ENCODE results near the gene MYO1G.
"Not testable (repeated sequence)": the region's sequence is repeated elsewhere in the genome, so short reads cannot be mapped to it uniquely, and the experiment has no call there.

MYO1G gene

DNA sequence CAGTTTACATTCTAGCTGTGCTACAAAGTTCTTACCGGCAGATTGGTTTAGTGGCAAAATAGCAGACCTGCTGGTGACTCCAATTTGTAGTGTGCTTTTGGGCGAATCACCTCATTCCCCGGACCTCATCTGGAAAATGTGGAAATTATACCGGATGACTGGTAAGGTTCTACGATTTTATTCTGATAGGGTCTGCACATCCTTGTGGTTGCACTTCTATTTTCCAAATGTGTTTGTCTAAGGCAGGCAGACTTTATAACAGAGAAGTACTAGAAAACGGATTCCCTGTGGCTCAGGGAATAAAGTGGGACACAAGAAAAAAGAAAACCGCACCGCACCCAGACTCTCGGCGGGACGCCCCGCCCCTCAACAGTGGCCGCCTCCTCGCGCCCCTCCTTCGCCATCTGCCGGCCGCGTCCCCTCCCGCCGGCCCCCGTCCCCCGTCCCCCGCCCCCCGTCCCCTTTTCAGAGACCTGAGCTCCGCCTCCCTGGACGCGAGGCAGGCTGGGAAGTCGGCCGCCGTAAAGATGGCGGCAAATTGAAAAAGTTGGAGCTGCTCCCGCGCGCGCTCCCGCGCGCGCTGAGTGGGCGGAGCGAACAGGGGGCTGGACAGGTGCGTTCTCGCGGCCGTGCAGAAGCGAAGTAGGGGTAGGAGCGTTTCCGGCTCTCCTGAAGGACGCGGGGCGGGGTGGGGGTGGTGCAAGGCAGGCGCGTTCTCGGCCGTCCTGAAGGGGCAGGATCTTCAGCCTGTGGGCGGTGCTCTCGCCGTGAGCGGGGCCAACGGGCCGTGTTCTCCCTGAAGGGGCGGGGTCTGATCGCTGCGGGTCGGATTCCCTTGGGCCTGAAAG lies 20.7 kb upstream of the MYO1G start:
- peak; percentile 97 for DNase-seq (ENCODE audit: low read depth in 2 of 2, low spot score in 1 of 2)

DNA sequence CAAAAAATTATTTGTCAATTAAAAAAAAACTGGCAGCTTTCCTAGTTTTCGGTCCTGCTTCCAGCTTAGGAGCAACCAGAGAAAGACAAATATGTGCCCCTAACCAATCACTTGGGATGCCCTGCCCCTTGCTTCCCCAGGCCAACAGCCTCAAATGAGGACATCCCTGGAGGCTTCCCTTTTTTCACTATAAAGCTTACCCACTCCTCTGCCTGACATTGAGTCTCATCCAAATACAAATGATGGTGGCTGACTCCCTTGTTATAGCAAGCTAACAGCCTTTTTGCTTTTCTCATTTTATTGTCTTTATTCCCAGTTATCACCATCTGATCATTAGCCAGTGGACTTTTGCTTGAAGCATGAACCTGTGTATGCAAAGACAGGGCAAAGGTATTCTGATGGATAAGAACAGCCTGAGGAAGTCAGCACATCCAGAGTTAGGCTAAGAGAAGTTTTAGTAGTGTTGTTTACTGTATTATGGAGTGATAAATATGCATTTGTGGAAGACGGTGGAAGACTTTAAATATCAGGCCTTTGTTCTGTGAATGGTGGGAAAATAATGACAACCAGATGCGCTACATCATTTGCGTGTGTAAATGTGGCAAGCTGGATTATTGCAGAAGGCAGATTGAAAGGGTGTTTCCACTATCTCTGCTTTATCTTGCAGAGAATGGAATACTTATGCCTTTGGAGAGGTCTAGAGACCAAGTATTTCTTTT lies 19.5 kb upstream of the MYO1G start:
- no peak for DNase-seq (ENCODE audit: low read depth in 2 of 2, low spot score in 1 of 2)

DNA sequence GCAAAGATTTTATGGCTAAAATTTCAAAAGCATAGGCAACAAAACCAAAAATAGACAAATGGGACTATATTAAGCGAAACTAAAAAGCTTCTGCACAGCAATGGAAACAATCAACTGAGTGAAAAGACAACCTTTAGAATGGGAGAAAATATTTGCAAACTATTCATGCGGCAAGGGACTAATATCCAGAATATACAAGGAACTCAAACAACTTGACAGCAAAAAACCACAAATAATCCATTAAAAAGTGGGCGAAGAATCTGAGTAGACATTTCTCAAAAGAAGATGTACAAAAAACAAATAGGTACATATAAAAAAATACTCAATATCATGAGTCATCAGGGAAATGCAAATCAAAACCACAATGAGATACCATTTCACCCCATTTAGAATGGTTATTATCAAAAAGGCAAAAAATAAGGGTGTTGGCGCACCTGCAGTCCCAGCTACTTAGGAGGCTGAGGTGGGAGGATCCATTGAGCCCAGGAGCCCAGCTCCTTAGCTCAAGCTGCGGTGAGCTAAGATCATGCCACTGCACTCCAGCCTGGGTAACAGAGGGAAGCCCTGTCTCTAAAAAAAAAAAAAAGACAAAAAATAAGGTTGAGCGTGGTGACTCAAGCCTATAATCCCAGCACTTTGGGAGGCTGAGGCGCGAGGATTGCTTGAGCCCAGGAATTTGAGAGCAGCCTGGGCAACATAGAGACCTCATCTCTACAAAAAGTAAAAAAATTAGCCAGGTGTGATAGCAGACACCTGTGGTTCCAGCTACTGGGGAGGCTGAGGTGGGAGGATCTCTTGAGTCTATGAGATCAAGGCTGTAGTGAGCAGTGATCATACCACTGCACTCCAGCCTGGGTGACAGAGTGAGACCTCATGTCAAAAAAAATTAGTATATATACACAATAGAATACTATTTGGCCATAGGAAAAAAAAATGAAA lies 17.0 kb upstream of the MYO1G start:
- no peak for DNase-seq (ENCODE audit: low read depth in 2 of 2, low spot score in 1 of 2)

DNA sequence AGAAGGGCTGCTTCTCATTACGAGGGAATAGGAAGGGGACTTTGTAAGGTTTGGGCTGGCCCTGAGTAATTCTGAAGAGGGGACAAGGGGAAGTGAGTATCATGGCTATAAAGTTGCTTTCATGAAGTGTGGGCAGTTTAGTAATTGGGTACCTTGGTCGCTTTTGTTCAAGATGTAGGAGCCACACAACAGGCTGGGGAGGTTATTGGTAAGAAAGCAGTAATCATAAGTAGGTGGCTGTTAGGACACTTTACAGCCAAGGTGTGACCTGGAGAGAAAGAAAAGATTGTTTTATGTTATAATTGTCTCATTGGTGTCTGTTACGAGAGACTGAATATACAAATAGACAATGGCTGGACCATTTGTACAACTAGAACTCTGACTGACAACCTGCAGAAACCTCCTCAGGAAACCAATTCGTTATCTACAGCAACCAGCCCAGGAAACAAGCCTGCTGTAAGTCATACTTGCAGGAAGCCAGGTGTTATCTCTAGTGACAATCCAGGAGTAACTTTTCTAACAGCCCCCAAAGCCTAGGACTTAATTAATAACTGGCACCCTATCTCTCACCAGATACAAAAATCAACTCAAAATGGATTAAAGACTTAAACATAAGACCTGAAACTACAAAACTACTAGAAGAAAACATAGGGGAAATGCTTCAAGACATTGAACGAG lies 16.2 kb upstream of the MYO1G start:
- no peak for DNase-seq (ENCODE audit: low read depth in 2 of 2, low spot score in 1 of 2)

DNA sequence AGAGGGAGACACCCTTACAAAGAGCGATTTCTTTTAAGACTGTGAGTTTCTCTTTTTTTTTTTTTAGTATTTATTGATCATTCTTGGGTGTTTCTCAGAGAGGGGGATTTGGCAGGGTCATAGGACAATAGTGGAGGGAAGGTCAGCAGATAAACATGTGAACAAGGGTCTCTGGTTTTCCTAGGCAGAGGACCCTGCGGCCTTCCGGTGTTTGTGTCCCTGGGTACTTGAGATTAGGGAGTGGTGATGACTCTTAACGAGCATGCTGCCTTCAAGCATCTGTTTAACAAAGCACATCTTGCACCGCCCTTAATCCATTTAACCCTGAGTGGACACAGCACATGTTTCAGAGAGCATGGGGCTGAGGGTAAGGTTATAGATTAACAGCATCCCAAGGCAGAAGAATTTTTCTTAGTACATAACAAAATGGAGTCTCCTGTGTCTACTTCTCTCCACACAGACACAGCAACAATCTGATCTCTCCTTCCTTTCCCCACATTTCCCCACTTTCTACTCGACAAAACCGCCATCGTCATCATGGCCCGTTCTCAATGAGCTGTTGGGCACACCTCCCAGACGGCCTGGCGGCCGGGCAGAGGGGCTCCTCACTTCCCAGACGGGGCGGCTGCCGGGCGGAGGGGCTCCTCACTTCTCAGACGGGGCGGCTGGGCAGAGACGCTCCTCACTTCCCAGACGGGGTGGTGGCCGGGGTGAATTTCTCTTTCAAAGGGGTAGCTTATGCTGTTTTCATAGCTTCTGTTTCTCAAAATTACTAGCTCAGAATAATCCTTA lies 13.4 kb upstream of the MYO1G start:
- DNase-seq (ENCODE audit: low read depth in 2 of 2, low spot score in 1 of 2): not testable (repeated sequence)

DNA sequence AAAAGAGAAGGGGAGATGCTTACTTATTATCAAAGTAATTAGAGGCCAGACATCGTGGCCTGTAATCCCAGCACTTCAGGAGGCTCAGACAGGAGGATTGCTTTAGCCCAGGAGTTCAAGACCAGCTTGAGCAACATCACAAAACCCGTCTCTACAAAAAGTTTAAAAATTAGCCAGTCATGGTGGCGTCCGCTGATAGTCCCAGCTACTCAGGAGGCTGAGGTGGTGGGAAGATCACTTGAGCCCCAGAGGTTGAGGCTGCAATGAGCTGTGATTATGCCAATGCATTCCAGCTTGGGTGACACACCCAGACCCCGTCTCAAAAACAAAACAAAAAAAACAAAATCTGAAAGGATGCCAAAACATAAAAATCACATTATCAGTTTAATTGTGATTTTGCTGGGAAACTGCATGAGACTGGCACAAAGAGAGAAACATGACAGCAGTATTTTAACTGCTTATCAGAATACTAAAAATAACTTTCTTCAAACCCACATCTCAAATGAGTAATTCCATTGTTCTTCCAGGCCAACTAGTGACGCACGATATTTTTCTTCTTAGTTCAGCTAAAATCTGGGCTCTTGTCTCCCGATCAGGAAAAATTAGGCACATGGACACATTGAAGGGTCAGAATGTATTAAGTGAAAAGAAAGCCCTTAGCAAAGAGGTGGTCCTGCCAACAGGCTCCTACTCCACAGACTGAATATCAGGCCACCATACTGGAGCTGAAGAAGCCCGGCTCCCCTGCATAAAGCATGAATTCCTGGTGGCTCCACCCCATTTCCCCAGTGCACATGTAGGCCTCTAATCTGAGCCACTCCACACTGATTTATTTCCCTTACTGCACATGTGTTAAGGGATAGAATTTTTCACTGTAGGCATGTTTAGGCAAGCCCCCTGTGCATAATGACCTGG lies 11.6 kb upstream of the MYO1G start:
- no peak for DNase-seq (ENCODE audit: low read depth in 2 of 2, low spot score in 1 of 2)

DNA sequence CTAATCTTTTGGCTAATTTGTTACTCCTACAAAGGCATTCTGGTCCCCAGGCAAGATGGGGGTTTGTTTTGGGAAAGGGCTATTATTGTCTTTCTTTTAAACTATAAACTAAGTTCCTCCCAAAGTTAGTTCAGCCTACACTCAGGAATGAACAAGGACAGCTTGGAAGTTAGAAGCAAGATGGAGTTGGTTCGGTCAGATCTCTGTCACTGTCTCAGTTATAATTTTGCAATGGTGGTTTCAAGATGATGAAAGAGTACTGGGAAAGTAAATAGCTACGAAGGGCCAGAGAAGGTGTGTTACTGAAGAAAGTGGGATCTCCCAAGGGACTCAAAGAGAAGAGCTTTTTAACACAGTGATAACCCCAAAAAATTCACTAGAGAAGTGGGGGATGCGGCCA lies 10.3 kb upstream of the MYO1G start:
- no peak for DNase-seq (ENCODE audit: low read depth in 2 of 2, low spot score in 1 of 2)

DNA sequence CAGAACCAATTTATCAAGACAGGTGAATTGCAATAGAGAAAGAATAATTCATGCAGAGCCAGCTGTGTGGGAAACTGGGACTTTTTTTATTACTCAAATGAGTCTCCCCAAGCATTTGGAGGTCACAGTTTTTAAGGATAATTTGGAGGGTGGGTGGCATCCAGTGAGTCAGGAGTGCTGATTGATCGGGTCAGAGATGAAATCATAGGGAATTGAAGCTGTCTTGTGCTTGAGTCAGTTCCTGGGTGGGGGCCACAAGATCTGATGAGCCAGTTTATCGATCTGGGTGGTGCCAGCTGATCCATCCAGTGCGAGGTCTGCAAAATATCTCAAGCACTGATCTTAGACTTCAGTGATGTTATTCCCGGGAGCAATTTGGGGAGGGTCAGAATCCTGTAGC lies 9.9 kb upstream of the MYO1G start:
- DNase-seq (ENCODE audit: low read depth in 2 of 2, low spot score in 1 of 2): no peak

DNA sequence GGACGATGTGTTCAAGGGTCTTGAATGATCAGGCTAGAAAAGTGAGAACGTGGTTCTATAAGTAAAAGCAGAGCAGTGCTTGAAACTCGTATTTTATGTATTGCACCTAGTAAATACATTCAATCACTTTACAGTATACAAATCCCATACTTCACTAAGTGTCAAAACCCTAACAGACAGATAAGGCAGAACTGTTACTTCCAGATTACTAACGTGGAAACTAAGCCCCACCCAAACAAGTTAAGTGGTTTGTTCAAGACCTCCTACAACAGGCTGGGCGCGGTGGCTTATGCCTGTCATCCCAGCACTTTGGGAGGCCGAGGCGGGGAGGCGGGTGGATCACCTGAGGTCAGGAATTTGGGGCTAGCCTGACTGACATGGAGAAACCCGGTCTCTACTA lies 9.2 kb upstream of the MYO1G start:
- no peak for DNase-seq (ENCODE audit: low read depth in 2 of 2, low spot score in 1 of 2)

DNA sequence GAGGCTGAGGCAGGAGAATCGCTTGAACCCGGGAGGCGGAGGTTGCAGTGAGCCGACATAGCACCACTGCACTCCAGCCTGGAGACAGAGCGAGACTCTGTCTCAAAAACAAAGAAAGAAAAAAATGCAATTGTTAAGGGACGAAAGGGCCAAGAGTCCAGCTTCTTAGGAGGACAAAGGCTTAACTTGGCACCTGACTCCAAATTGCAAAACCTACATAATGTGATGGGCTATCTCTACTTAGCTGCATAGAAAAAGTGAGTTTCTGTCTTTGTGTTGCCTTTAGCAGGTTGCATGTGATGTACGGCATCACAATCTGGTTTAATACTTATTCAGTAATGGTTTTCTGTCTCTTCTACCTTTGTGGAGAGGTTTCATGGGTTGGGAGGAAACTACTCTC lies 8.6 kb upstream of the MYO1G start:
- DNase-seq (ENCODE audit: low read depth in 2 of 2, low spot score in 1 of 2): no peak

DNA sequence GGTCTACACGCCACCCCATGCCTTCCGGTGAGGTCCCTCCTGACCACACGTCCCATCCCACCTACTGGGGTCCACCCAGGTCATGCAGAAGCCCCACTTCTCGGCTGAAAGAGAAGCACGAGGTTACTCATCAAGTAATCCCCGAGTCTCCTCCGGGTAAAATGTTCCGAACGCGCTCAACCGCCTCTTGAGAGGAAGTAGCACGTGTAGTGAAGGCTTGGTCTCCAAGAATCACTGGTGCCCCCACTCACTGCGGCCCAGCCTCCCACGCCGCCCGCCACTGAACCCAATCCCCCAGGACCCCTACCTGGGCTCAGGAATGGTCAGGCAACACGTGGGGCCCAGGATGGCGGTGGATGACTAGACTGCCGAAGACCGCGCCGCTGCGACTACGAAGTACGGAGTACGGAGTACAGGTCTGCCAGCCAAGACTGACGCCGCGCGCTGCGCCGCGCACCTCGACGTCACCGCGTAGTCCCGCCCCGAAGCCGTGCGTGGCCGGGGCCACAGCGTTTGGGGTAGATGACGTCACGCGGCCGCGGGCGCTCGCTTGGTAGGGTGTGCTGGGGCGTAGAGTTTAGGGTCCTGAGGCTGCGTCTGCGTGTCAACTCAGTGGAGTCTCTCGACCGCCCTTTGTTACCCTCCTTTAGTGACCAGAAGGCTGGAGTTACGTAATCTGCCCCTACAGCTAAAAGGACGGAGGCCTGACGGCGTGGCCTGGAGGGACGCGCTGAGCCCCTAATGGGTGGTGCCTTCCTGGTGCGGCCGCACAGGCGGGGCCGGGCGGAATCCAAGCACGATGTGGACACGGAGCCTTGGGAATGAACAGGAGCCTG lies 7.6 kb upstream of the MYO1G start:
- peak; percentile 90 to 93 for DNase-seq (ENCODE audit: low read depth in 2 of 2, low spot score in 1 of 2)

DNA sequence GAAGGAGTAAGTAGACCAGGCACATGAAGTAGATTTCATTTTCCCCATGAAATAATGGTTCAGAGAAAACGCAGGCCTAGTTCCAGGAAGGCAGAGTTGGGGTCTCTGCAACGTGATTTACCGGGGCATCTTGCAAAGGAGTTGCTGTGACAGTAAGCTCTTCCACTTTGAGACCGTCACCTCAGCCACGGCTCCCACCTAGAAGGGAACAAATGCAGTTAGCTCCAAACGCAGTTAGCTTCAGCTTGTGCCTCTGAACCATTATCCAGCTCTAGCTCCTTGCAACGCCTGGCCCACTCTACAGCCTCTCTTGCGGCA lies 7.0 kb upstream of the MYO1G start:
- no peak for DNase-seq (ENCODE audit: low read depth in 2 of 2, low spot score in 1 of 2)

DNA sequence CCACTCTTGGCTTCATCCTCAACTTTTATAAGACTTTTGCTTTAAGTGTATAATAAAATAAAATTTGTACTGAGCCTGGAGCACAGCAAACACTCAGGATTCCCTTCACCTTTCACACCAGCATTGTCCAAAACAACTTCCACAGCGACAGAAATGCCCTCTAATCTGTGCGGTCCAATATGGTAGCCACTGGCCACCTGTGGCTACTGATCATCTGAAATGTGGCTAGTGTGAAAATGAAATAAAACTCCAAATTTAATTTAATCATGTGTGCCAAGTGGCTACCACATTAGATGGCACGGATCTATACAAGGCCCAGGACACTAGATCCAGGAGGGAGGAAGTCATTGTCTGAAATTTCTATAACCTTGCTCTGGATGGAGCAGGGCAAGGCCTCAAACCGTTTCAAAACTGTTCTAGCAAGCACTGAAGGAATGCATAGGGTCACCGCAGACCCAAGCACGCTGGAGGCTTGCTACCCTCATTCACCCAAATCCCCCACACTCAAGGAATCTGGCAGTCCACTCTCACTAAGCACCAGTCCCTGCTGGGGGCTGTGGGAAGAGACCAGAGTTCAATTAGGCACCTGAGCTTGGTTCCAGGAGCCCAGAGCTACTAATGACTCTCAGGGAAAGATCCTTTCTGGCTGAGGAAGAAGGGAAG lies 6.3 kb upstream of the MYO1G start:
- no peak for DNase-seq (ENCODE audit: low read depth in 2 of 2, low spot score in 1 of 2)

DNA sequence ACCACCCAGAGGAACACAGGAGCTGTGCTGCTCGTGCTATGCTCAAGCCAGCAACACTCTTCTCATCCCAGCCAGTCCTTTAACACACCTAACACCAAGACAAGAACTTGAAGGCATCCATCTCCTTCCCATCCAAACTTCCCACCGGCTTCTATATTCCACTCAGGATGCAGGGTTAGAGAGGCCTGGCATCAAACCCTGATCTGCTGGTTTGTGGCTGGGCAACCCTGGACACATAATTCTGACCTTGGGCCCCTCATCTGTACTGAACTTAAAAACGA lies 5.6 kb upstream of the MYO1G start:
- DNase-seq (ENCODE audit: low read depth in 2 of 2, low spot score in 1 of 2): no peak

DNA sequence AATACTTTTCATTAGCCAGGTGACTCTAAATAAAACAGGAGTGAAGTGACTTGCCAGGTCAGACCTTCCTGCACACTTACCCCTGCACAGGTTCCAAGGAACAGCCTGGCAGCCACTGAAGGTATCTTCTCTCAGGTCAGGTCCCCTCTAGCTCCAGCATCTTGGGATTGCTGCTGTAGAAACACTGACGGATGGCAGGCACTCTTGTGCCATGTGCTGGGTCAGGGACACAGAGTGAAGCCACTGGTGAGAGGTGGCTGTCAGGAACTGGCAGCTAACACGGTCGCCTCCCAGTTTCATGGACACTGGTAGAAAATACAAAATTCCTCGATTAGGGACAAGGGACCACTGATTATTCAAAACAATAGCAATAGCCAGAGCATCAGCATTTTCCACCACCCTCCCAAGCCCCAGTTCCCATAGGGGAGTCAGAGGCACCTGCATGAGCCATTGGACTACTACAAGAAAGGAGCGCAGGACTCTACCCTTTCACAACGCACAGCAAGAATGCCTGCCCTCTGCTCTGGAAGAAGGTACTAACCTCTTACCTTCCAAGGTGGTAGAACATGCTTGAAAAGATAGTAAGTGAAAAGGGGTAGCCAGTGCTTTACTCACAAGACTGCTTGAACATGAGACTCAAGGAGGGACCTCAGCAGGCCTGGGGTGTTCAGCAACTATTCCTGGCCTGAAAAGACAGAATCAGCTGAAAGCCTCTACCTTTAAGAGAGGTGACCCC lies 5.1 kb upstream of the MYO1G start:
- no peak for DNase-seq (ENCODE audit: low read depth in 2 of 2, low spot score in 1 of 2)

DNA sequence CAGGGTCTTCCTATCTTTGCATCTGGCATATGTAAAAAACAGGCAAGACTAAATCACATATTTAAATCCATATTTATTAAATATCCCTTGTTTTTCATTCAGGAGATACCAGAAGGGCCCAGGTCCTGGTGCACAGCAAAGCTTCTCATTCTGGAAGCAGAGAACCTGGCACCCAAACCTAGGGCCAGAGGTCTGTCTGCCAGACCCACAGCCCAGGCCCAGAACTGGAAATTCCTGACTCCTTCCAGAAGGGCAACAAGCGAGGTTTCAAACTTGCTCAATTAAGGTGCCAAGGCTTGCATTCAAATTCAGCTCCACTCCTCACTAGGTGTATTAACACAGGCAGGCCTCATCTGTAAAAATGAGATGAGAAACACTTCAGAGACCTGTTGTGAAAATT lies 4.2 kb upstream of the MYO1G start:
- no peak for DNase-seq (ENCODE audit: low read depth in 2 of 2, low spot score in 1 of 2)

DNA sequence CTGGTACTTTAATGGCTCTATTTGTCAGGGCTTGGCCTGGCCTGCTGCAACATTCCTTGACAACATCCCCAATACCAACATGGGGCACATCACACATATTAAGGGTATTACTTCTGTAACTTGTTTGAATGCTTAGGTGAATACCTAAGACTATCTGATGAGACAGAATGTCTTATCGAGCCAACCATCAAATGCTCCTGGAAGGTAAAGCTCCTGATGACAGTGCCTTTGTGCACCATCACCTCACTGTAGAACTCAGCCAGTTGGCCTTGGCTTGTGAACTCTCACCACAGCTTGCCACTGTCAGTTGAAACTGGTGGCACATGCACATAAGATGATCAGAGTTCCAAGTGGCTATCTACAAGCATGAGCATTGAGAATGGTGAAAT lies 3.7 kb upstream of the MYO1G start:
- DNase-seq (ENCODE audit: low read depth in 2 of 2, low spot score in 1 of 2): no peak
